Bone marrow (tissue), 2 donors: ENCODE measurements around the gene COPB1.
A peak's percentile ranks its signal among the peaks of the same experiment; 100 is the strongest.

ENCODE experiments used
- DNase-seq, 2 donors: peaks; one replicate each; lab custom pipeline; 2025; lab: John Stamatoyannopoulos, UW

COPB1 gene

GRCh38 chr11:14513800-14514199, 14.2 kb upstream of the COPB1 start:
- no peak for DNase-seq

DNA sequence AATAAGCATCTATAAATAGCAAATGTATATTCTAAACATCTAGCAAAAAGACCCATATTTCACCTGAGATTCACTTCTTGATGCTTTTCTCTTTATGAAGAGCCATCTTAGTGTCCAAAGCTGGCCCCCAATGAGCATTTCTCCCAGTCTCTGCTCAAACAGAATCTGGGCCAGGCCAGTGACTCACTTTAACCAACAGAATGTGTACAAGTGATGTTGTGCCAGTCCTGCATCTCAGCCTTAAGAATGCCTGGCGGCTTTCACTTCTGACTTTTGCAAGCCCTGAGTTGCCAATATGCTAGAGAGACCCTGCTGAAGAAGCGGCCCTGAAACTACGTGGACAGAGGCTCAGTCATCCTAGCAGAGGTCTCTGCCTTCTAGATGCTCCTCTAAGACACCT, 6.9 kb upstream of the COPB1 start:
- DNase-seq, result no peak

- no peak for DNase-seq
Measured at GRCh38 chr11:14503023-14503422, 3.4 kb upstream of the COPB1 start.

- DNase-seq, result no peak
Measured at GRCh38 chr11:14502039-14502438, 2.4 kb upstream of the COPB1 start.

GRCh38 chr11:14500181-14500651, 605 bp upstream of the COPB1 start:
- peak in 1 of 2 donors; percentile 66 for DNase-seq

GRCh38 chr11:14499178-14499559, 442 bp downstream of the COPB1 start:
- DNase-seq, result peak; percentile 37 to 71

DNA sequence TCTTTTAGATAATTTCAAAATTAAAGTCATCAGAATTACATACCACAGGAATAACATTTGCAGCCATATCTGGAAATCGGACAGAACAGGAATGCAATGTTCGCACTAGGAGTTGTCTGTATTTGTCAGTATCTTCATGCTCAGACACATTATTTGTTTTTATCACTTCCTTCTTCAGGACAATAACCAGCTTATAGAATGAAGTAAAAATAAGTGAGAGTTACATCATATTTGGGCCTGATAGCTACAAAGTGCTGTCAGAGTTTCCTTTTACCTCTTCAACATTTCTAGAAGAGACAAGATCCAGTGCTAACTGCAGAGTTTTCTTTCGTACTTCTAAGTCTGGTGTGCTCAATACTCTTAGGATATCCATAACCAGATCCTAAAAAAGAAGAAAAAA, 18.9 kb downstream of the COPB1 start:
- DNase-seq, result no peak

DNA sequence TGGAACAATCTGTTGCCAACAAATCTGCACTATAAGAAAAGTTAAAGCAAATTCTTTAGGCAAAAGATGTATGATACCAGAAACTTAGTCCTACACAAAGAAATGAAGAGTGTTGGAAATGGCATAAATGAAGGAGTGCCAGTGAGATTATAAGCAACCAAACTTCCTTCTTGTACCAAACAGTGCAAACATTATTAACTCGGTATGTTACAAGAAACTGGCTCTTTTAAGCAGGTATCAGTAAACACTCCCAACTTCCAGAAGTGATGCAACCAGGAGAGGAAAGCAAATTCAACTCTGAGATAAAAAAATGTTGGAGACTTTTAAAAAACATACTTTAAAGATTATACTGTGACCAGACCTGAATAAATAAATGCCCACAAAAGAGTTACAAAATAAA, 28.5 kb downstream of the COPB1 start:
- DNase-seq, result no peak

DNA sequence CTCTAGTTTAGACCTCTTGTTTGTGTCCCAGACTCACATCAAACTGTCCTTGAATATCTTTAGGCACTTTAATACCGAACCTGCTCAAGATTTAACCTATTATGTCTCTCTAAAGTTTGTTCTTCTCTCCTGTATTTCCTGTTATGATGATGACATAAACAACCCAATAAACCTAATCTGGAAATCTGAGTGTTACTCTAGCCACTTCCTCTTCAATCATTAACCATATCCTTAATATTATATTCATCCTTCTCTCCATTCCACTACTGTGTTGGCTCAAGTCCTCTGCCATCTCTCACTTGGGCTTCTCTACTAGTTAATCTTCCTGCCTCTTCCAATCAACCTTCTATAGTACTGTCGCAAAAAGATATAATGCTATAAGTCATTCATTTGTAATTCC, 36.0 kb downstream of the COPB1 start:
- no peak for DNase-seq

GRCh38 chr11:14460147-14460546, 39.5 kb downstream of the COPB1 start:
- no peak for DNase-seq

GRCh38 chr11:14458377-14458776, 41.2 kb downstream of the COPB1 start:
- no peak for DNase-seq

- DNase-seq, result no peak
Measured at GRCh38 chr11:14455648-14456430, 43.8 kb downstream of the COPB1 start.

DNA sequence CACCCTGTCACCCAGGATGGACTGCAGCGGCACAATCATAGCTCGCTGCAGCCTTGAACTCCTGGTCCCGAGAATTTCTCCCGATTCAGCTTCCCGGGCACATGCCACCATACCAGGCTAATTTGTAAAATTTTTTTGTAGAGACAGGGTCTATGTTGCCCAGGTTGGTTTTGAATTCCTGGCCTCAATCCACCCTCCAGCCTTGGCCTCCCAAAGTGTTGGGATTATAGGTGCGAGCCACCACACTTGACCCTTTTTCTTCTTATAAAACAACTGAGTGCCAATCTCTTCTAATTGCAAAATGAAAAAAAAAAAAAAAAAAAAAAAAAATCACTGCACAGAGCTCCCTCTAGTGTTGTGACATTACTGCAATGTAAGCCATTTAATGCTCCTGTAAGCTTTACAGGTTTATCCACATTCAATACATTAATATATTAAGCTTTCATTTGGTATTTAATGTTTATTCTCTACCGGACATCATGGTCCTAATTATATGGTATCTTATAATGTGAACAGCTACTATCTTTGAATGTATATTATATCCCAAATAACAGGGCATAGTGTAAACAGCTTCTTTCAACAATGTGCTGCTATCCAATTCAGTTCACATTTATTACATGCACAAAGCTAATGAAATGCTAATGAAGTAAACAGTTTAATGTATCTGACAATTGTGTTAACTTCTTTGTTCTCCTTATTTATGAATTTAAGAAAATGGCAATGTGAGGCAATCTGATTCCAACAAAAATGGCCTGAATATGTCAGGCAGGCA, 44.6 kb downstream of the COPB1 start:
- peak in 1 of 2 donors; percentile 4 for DNase-seq

- DNase-seq, result peak in 1 of 2 donors; percentile 47
Measured at GRCh38 chr11:14451825-14452224, 47.8 kb downstream of the COPB1 start.

DNA sequence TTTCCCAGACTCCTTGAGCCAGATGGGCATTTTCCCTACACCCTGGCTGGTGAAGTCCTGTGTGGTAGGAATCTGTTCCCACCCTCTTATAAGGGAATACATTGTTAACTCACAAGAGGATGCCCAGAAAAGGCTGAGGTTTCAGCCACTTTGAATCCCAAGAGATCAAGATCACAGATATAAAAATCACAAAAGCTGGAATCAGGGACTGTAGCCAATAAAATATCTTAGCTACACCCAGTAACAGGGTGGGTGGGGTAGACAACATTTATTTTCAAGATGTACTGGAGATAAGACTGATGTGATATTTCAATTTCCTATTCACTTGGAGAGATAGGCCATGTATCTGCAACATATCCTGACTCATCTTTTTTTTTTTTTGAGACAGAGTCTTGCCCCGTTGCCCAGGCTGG, 50.3 kb downstream of the COPB1 start:
- DNase-seq, result no peak

- no peak for DNase-seq
Measured at GRCh38 chr11:14448240-14448639, 51.4 kb downstream of the COPB1 start.

DNA sequence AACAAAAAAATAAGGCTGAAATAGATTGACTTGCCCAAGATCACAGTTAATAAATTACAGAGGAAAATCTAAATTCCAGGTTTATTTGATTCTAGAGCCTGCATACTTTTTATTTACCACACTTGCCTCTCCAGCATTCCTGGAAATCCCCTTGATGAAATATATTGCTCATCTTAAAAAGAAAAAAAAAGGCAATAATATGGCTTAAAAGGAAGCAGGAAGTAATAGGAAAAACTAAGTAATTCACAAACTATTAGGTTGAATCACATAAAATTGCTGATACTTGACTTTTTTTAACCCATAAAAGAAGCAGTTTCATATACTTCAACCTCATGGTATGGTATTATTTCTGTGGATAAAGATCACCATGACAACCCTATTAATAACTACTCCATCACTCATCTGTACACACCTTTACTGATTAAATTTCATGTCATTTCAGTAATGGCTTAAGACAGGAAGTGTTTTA, 52.9 kb downstream of the COPB1 start:
- no peak for DNase-seq

DNA sequence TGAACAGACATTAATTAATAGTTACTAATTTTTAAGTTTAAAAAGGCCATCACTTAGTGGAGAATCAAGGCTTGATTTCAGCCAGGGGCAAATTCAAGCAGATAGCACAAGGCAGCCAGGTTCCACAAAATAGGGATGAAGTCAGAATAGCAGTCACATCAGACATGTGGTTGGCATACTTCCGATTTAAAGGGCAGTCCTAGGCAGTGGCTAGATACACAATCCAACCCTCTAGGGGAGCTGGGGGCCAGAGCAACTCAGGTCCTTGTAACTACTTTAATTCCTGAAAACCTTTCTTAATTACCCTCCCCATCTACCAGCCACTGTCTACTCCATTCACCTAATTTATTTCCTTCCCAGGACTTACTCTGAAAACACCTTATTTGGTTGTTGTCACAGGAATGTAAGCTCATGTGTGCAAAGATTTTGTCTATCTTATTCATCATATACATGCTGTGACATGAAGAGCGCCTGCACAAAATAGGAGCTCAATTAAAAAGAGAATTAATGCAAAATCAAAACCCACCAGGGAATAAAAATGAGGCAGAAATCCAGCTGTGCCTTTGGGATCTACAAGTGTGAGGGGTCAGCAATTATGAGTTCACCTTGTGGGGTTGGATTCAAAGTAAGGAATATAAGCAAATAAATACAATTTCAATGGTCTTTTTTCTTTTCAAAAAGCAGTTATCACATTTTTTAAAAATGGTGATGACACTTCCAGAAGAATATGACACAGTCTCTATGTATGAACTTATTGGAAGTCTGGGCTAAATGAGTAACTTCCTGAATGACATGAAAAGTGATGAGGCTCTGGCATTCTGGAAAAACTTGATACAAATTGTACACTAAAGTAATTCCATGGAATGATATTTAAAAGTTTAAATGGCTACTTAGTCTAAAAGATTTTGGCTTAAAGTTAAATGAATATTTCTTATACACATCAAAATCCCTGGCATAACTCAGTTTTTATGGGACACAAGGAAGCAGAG, 53.8 kb downstream of the COPB1 start:
- no peak for DNase-seq

DNA sequence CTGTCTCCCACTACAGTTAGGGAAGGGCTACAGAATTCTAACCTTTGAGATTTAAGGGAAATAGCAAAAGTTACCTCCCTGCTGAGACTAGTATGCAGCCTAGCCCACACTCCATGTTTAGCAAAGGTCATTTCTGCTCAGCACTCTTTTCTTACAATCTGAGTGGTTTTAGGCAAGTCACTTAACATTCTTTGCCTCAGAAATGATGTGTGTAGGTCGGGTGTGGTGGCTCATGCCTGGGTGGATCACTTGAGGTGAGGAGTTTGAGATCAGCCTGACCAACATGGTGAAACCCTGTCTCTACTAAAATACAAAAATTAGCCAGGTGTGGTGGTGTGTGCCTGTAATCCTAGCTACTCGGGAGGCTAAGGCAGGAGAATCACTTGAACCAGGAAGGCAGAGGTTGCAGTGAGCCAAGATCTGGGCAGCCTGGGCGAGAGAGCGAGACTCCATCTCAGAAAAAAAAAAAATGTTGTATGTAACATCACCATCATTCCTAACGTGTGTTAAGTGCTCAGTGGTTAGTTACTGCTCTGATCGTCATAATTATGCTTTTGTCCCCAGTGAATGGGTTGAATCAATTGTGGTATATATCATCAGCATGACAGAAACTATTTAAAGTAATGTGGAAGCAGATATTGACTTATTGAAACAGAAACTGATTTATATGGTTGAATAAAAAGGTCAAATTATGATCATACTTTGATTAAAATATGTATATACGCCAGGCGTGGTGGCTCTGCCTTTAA, 55.0 kb downstream of the COPB1 start:
- DNase-seq, result no peak

DNA sequence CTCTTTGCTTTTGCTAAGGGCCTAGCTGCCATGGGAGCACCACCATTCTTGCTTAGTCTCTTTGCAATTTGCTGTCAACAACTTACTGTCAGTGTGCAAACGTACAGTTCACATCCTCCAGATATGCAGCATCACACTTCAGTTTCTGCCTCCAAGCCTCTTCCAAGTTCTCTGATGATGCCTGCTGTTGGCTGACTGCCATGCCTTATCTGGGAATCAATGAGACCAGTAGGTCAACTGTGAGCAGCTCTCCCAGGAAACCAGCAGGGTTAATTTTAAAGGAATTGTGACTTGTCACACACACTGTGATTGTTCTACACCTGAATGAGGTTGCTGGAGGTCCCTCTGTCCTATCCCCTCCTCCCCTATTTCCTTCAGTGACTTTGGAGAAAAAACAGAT, 56.0 kb downstream of the COPB1 start:
- DNase-seq, result no peak
